HG03064 (cell line): ENCODE results near the gene GORASP1.

ENCODE experiments used
- ATAC-seq: cut with Tn5 transposase; IDR thresholded peaks from one replicate; pipeline ENCODE4 v1.9.1; 2021; ENCODE audit warnings: low read depth; ENCODE audit not compliant: unreplicated experiment

Gene GORASP1

DNA sequence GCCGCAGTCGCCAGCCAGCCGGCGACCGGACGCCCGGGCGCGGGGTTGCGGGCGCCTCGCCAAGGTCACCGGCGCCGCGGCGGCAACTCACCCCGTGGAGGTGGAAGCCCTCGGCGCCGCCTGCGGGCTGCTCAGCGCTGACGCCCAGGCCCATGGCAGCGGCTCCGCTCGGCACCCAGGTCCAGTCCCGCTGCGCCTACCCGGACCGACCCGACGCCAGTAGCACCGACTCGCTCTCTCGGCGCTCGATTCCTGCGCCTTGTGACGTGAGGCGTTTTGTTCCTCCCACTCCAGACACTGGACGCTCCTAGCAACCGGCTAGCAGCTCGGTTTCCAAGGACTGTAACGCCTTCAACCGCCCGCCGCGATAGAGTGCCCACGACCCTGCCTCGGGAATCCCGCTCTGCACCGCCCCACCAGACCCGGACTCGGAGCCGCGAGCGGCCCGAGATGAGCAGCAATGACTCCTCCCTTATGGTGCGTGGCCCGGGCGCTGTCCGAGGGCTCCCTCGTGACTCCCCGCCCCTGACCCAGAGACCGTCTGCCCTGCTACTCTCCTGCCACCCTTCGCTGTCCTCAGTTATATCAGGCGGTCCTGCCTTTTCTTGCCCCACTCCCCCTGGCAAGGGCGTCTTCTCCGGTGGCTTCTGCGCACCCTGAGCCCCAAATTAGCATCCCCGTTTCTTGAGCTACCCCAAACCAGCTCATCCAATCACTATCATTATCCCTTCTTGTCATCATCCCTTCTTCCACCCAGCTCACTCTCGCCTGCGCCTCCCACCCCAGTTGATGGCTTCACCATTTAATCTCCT is at the start of gene GORASP1, which contains the start of gene TTC21A:
TSS of gene GORASP1 (minus strand) at position 240 of the 812 bp plus-strand sequence. CDS start at position 154, 86 bp downstream.
TSS of gene TTC21A (plus strand) at position 293 of the 812 bp plus-strand sequence. CDS start at position 451, 158 bp downstream.
- peak; percentile 65 for ATAC-seq

- ATAC-seq: no peak
These were observed 49.0 kb upstream of the GORASP1 start for GRCh38 chr3:39156421-39156820.

GRCh38 chr3:39154280-39155021 is 47.0 kb upstream of the GORASP1 start:
- ATAC-seq: no peak

GRCh38 chr3:39153977-39154279 is 46.5 kb upstream of the GORASP1 start:
- no peak for ATAC-seq

- no peak for ATAC-seq
These were observed 43.6 kb upstream of the GORASP1 start for GRCh38 chr3:39150803-39151631.

DNA sequence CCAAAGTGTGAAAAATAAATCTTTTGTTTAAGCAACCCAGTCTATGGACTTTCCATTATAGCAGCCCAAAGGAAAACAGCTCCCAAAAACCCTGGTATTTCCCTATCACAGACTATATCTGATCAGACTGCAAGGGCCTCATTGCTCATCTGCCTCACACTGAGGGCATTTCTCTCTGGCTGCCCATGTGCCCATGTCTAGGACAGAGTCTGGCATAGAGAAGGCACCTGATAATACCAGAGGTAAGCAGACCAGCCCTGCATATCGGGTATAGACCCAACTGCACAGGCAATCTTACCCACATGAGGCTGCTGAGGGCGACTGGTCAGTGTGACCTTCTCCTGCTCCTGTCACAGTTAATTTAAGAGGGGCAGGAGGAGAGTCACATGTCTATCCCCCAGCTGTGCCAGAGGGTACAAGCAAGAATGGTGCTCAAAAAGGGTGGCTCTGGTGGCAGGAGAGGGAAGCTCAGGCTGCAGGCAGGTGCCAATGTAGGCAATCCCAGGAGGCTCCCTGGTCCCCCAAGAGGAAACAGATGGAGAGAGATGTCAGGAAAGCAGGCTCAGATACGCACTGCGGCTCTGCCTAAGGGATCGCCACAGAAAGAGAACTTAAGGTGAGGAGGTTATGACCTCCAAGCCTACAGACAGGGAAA is 42.8 kb upstream of the GORASP1 start:
- no peak for ATAC-seq

GRCh38 chr3:39149498-39150147 is 42.2 kb upstream of the GORASP1 start:
- no peak for ATAC-seq

GRCh38 chr3:39149059-39149455 is 41.6 kb upstream of the GORASP1 start:
- ATAC-seq: no peak

- no peak for ATAC-seq
These were observed 41.1 kb upstream of the GORASP1 start for GRCh38 chr3:39148435-39149058.

GRCh38 chr3:39147711-39148434 is 40.4 kb upstream of the GORASP1 start:
- ATAC-seq: peak; percentile 27

DNA sequence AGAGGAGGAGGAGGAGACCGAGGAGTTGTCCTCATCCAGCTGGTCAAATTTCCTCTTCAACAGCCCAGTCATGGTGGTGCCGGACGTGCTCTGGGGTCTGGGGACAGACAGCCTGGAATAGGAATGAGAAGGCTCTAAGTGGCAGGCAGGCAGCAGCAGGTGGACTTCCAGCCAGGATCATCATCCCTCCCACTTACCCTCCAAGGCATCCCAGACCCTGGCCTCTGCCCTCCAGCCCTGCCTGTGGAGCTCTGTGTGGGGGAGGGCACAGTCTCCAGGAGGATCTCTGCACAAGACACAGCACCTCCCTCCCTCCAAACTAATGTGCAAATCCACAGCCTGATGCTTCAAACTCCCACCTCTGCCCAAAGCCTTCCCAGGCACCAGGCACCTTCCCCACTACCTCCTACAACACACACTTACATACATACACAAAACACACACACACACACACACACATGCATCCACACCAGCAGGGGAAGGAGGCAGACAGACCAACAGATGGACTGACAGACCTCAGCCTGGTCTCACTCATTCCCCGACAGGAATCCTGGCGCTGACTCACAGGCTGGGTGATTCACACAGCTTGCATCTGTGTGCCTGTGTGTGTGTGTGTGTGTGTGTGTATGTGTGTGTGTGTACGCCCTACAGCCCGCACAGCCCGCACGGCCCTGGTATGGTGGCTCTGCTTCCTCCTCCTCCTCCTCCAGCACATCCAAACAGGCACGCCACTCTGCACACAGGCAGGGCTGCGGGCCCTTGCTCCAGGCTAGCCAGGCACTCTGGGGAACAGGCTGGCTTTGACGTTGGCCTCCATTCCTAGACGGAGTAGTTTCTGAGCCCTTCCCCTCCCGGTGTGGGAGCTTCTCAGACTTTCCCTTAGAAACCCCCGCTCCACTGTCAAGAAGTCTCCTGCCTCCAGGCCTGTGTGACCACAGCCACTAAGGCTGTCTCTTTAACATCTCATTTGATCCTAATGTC is 39.5 kb upstream of the GORASP1 start:
- no peak for ATAC-seq

- ATAC-seq: no peak
These were observed 38.7 kb upstream of the GORASP1 start for GRCh38 chr3:39146083-39146501.

DNA sequence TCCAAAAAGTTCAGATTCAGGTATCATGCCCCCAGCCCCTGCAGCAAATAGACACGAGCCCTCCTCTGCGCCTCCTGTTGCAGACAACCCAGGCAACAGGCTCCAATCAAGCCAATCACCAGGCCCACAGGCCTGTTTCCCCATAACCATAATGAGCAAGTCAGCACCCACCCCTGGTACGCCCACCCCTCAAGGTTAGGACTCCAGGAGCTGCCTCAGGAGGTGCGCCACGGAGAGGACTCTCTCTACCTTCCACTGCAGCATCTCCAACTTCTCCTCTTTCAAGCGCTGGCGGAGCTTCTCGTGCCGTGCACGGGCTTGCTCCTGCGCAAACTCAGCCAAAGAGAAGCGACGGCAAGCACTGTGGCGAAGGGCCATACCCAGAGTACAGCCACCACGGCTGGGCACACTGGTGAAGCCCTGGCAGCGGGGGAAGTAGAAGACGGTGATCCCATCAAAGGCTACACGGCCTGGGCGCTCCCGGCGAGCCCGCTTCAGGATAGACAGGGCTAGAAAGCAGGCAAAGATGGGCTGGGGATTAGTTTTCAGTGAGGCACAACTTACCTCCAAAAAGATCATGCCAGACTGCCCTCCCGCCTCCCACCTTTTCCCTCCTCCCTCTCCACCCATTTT is 37.4 kb upstream of the GORASP1 start:
- no peak for ATAC-seq

DNA sequence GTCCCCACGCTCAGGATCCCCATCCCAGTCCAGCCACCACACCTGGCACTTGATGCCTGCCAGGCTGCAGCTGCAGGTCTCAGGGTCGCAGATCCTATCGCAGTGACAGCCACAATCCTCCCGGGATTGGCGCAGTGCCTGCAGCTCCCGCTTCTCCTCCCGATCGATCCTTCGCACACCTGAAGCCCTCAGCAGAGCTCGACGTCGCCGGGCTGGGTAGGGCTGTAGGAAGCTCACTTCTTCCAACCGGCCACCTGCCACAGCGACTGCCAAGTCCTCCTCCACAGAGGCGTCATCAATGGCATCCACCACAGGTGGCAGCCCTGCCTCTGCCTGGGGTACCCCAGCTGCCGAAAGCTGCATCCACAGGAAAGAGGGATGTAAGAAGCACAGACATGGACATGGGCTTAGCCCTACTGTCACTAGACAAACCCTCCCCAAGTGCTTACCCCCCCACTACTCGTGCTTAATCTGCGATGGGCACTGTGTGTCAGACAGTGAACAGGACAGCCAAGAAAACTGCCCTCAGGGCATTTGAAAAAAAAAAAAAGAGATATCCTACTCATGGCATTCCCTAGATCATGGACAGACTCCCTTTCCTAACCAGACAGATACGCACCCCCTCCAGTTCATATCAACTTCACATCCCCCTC is 36.8 kb upstream of the GORASP1 start:
- no peak for ATAC-seq

GRCh38 chr3:39143051-39143885 is 35.8 kb upstream of the GORASP1 start:
- no peak for ATAC-seq

DNA sequence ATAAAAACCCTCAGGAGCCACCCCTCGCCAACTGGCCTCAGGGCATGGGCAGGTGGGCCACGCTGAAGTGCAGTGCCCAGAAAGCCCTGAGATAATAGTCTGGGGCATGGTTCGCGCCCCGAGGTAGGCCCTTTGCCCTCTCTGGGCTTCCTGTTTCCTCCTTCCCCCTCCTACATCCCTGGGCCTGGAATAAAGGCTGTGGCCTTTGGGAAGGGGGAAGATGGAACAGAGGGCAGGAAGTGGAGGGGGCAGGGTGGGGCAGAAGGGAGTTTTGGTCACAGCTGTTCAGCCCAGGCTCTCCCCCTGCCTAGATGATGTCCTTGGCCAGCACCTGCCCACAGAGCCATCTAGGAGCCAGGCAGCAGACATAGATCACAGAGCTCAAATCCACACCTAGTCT is 34.6 kb upstream of the GORASP1 start:
- ATAC-seq: no peak
